GDM1 (cell line): ENCODE measurements around the gene CARD10.
A peak's percentile ranks its signal among the peaks of the same experiment; 100 is the strongest.

Source experiments
- DNase-seq: peaks from one replicate; lab custom pipeline; 2025; lab: John Stamatoyannopoulos, UW

CARD10 gene

GRCh38 chr22:37502342-37503182 lies 16.7 kb downstream of the CARD10 start:
- no peak for DNase-seq

GRCh38 chr22:37501610-37502341 lies 17.4 kb downstream of the CARD10 start:
- no peak for DNase-seq

GRCh38 chr22:37500745-37501609 lies 18.2 kb downstream of the CARD10 start:
- no peak for DNase-seq

- DNase-seq, result no peak
These were observed 19.2 kb downstream of the CARD10 start for GRCh38 chr22:37499789-37500540.

GRCh38 chr22:37499027-37499707 lies 20.0 kb downstream of the CARD10 start:
- no peak for DNase-seq

GRCh38 chr22:37498289-37498909 lies 20.8 kb downstream of the CARD10 start:
- DNase-seq, result no peak

GRCh38 chr22:37497062-37497599 lies 22.1 kb downstream of the CARD10 start:
- no peak for DNase-seq

- no peak for DNase-seq
These were observed 22.6 kb downstream of the CARD10 start for GRCh38 chr22:37496651-37497050.

GRCh38 chr22:37493979-37494378 lies 25.2 kb downstream of the CARD10 start:
- DNase-seq, result no peak

- DNase-seq, result no peak
These were observed 26.5 kb downstream of the CARD10 start for GRCh38 chr22:37492428-37493344.

- no peak for DNase-seq
These were observed 27.4 kb downstream of the CARD10 start for GRCh38 chr22:37491559-37492427.

GRCh38 chr22:37491106-37491505 lies 28.1 kb downstream of the CARD10 start:
- no peak for DNase-seq

GRCh38 chr22:37489983-37490382 lies 29.2 kb downstream of the CARD10 start:
- DNase-seq, result no peak

- DNase-seq, result no peak
These were observed 30.7 kb downstream of the CARD10 start for GRCh38 chr22:37488337-37489135.

GRCh38 chr22:37487571-37487970 lies 31.6 kb downstream of the CARD10 start:
- no peak for DNase-seq

GRCh38 chr22:37487129-37487528 lies 32.1 kb downstream of the CARD10 start:
- DNase-seq, result no peak

GRCh38 chr22:37486224-37486845 lies 32.9 kb downstream of the CARD10 start, which contains the start of gene MFNG:
MFNG (minus strand) TSS chr22:37486384; CDS start chr22:37486177, 207 bp downstream.
- peak; percentile 69 for DNase-seq
